Measurements from ENCODE around the gene INAFM1.

The INAFM1 gene

DNA sequence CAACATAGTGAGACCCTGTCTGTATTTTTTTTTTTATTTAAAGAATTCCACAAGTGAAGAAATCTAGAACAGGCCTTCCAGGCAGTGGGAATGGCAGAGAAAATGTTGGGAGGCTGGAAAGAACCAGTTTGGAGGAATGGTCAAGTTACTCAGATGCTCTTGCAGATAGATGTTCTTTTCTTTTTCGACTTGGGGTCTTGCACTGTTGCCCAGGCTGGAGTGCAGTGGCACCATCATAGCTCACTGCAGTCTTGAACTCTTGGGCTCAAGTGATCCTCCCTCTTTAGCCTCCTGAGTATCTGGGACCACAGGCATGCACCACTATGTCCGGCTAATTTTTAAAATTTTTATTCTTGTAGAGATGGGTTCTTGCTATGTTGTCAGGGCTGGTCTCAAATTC lies 35.6 kb downstream of the INAFM1 start:
- DNase-seq (ENCODE audit: low read depth in 2 of 2): no peak

DNA sequence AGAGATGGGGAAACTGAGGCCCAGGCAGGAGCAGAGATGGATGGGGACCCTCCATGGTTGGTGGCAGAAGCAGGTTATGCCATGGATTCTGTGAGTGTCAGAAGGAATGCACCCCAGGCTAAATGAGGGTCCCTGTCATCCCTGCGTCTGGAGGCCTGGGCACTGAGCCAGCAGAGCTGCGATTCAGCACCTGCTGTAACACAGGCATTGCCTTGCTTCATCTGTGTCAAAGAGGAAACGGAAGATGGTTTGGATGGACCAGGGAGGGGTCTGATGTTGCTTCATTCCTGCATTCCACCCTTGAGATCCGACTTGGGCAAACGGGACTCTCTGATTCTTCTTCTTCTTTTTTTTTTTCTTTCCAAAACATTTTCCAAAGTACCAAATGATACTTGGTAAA lies 36.1 kb downstream of the INAFM1 start:
- DNase-seq (ENCODE audit: low read depth in 2 of 2): no peak

DNA sequence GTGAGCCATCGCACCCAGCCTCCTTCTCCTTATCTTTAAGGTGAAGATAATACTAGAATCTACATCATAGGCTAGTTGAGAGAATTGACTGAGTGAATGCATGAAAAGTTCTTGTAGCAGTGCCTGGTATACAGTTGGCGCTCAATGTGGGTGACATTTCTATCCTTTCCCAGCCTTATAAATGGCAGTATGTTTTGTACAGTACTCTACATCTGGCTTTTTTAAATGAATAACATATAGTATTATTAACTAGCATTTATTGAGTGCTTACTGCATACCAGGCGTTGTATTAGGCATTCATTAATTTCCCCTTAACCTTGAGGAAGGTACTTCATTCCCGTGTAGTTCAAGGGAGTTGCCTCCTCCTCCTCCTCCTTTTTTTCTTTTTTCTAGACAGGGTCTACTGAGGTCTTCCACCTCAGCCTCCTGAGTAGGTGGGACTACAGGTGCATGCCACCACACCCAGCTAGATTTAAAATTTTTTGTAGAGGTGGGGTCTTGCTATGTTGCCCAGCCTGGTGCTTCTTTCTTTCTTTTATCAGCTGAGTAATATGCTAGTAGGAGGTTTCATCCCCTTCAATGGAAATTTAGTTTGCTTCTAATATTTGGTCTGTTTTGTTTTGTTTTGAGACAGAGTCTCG lies 37.8 kb downstream of the INAFM1 start:
- DNase-seq (ENCODE audit: low read depth in 2 of 2): no peak

DNA sequence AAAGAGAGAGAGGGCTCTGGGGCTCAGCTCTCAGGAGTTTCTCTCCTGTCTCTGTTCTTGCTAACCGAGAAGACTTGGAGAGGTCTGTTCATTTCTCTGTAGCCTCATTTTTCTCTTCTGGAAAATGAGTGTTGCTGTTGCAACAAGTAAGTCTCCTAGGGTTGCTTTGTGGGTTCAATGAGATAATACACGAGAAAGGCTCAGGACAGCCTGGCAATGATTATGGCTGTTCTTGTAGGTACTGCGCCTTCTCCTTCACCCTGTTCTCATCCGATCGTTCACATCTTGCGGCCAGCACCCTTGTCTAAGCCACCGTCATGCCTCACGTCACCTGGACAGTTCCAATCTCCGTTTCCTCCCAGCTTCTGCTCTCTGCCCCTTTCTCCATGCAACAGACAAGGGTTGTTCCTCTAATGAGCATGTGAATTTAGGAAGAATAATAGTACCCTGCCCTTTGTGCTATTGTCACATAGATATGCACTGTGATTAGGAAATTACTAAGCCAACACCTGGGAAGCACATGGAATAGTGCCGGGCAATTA lies 39.1 kb downstream of the INAFM1 start:
- no peak for DNase-seq (ENCODE audit: low read depth in 2 of 2)

DNA sequence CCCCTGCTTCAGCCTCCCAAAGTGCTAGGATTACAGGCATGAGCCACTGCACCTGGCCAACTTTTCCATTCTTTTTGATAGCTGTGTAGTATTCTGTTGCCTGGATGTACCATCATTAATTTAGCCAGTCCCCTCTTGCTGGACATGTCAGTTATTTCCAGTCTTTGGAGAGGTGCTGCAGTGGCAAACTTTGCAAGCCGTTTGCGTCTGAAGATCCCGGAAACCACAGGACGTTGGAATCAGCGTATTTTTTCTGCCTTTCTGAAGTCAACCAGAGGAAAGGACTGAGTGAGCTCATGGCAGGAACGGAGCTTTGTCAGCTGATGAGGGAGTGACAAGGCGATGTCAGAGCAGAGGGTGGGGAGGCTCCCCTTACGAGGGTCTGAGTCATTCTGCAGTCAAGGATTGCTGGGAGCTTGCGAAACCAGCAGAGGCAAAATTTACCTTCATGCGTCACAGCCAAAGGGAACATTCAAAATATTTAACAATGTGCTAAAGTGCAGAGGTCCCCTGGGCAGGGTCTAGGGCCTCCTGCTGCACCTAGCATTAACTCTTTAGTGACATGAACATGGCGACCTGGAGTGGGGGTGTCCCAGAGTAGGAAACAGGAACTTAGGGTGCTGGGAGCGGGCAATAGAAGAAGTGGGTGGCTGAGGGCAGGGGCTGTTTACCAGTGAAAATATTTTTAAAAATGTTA lies 40.6 kb downstream of the INAFM1 start:
- DNase-seq (ENCODE audit: low read depth in 2 of 2): no peak

DNA sequence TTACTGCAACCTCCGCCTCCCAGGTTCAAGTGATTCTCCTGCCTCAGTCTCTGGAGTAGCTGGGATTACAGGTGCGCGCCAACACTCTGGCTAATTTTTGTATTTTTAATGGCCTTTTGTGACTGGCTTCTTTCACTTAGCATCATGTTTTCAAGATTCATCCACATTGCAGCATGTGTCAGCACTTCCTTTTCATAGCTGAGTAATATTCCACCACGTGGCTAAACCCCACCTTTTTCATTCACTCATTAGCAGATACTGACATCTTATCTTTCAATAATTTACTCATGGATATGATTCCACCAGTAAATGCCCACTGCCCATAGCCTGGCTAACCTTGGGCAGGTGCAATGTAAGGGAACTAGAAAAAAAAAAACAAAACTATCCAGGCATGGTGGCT lies 41.8 kb downstream of the INAFM1 start:
- DNase-seq (ENCODE audit: low read depth in 2 of 2): no peak

DNA sequence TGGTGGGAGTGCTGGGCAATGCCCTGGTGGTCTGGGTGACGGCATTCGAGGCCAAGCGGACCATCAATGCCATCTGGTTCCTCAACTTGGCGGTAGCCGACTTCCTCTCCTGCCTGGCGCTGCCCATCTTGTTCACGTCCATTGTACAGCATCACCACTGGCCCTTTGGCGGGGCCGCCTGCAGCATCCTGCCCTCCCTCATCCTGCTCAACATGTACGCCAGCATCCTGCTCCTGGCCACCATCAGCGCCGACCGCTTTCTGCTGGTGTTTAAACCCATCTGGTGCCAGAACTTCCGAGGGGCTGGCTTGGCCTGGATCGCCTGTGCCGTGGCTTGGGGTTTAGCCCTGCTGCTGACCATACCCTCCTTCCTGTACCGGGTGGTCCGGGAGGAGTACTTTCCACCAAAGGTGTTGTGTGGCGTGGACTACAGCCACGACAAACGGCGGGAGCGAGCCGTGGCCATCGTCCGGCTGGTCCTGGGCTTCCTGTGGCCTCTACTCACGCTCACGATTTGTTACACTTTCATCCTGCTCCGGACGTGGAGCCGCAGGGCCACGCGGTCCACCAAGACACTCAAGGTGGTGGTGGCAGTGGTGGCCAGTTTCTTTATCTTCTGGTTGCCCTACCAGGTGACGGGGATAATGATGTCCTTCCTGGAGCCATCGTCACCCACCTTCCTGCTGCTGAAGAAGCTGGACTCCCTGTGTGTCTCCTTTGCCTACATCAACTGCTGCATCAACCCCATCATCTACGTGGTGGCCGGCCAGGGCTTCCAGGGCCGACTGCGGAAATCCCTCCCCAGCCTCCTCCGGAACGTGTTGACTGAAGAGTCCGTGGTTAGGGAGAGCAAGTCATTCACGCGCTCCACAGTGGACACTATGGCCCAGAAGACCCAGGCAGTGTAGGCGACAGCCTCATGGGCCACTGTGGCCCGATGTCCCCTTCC lies 45.5 kb downstream of the INAFM1 start:
- DNase-seq (ENCODE audit: low read depth in 2 of 2): no peak

DNA sequence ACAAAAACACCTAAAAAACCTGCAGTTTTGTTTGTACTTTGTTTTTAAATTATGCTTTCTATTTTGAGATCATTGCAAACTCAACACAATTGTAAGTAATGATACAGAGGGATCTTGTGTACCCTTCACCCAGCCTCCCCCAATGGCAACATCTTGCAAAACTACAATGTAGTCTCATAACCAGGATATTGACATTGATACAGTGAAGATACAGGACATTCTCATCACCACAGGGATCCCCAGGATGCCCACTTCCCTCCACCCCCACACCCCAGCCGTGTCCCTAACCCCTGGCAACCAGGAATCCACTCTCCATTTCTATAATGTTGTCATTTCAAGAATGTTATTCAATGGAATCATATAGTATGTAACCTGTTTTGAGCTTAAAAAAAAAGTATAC lies 46.9 kb downstream of the INAFM1 start:
- DNase-seq (ENCODE audit: low read depth in 2 of 2): no peak

DNA sequence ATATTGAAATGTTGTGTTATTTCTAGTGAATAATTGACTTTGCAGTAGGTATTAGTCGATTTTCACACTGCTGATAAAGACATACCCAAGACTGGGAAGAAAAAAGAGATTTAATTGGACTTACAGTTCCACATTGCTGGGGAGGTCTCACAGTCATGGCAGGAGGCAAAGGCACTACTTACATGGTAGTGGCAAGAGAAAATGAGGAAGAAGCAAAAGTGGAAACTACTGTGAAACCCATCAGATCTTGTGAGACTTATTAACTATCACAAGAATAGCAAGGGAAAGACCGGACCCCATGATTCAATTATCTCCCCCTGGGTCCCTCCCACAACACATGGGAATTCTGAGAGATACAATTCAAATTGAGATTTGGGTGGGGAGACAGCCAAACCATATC lies 47.4 kb downstream of the INAFM1 start:
- no peak for DNase-seq (ENCODE audit: low read depth in 2 of 2)

DNA sequence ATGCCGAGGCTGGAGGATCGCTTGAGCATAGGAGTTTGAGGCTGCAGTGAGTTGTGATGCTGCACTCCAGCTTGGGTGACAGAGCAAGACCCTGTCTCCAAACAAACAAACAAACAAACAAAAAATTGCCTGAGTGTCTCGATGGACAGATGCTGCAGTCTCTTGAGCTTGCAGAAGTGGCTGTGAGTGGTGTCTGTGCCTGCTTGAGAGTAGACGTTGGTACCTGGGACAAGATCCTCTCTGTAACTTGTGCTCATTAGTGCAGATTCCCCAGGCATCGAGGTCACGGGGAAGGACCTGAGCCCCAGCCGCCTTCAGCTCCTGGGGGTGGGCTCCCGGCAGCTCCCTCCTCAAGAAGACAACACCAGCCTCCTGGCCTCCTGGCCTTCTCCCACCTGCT lies 48.7 kb downstream of the INAFM1 start:
- no peak for DNase-seq (ENCODE audit: low read depth in 2 of 2)

DNA sequence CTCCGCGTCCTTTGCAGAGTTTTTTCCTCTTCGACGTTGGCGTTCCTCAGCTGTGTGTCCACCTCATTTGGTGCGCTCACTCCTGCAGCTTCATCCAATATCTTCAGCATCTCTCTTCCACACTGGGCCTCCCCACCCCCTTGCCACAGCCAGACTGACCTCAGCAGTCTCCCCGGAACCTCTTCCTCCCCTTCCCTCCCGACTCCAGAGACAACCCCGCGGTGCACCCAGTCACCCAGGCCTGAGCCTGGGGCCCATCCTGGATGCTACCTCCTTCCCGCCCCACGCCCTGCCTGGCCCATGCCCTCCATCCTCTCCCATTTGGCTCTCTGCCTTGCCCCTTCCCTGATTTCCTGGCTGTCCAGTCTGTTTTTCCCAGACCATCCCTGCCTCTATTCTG lies 49.2 kb downstream of the INAFM1 start:
- no peak for DNase-seq (ENCODE audit: low read depth in 2 of 2)

DNA sequence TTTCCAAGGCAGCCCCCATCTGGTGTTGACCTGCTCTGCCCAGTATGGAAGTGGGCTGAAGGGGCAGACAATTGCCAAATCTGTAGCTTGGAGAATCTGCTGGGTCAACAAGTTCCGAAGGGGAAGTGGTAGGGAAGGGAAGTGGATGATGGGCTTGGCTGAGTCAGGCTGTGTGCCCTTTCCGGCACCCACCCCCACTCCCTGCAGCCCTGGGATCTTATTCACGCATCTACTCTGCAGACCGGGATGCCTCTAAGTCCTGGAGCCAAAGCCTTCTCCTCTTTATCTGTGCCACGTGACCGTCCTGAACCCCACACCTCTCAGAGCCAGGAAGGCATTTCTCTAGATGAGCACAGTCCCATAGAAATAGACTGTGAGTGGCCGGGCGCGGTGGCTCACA lies 49.8 kb downstream of the INAFM1 start:
- no peak for DNase-seq (ENCODE audit: low read depth in 2 of 2)

Measured in activated CD8-positive, alpha-beta memory T cell treated with anti-CD3 and anti-CD28 coated beads for 4 hours (primary cell).